G401.6 (cell line): ENCODE results near the gene HOXA13.

Experiments
- FAIRE-seq: peaks from 2 replicates; lab custom pipeline; 2012; peaks lifted over from hg19 to GRCh38; lab: Jason Lieb, UNC

Gene HOXA13

DNA sequence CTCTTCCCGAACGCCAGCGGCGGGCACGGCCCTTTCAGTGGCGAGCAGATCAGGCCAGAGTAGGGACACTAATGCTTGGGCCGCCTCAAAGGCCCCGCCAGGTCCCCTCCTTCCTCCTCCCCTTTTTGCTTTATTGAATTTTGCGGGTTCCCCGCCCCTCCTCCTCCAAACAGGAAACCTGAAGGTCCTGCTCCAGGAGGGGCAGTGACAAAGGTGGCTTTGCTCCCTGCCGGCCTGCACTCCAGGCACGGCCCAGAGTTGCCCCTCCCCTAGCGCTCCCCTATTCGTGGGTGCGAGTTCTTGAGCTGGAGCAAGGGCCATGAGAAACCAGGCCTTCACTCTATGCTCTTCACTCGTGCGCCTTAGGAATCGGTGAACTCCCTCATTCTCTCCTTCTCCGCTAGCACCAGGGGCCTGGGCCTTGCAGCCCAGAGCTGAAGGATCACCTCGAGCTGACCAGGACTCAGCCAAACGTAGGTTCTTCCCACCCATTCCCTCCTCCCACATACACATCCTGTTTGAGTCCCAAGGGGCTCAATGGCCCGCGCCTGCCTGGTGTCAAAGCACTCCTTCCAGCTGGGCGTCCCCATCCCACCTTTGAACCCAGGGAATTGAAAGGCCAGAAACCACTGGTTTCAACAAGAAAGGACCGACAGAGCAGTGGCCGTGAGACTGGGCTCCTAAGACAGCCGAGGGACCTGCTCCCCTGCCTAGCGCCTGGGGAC lies 51.7 kb downstream of the HOXA13 start:
- FAIRE-seq, result no peak

- FAIRE-seq, result no peak
Observed at GRCh38 chr7:27147199-27148030, 52.5 kb downstream of the HOXA13 start, which contains the start of gene HOXA6. Gene HOXA6 (minus strand): TSS chr7:27147774. CDS start chr7:27147749, 25 bp downstream.

DNA sequence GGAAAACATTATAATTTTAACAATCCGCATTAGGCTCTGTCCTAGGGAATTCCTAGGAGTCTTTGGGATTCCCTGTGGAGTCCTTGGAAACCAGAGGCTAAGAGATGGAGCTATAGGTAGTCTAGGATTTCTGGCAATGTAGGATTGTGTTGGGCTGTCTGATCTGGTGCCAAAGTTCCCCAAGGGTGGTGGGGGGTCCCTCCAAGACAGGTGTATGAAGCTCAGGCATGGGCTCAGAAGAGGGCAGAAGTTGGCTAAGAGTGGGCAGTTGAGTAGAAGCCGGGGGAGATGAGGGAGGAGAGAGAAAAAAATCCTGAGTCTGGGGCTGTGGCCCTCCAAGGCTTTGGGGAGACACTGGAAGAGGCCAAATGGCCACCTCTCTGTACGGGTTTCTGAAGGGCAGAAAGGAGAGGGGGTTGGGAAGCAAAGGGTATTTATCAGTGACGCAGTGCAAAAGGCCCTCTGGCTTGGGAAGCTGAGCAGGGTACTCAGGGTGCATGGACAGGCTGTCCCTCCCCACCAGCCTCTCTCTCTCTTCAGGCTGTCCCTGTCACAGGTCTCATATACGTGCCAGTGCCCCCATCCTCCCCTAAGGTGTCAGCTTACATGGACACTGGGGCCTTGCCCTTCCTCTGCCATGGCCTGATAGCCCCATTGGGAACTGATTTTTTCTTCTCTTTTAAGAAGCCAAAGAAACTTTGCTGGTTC lies 53.2 kb downstream of the HOXA13 start:
- no peak for FAIRE-seq

GRCh38 chr7:27145914-27146412 lies 53.9 kb downstream of the HOXA13 start:
- FAIRE-seq, result no peak

GRCh38 chr7:27145165-27145913 lies 54.6 kb downstream of the HOXA13 start:
- FAIRE-seq, result no peak

DNA sequence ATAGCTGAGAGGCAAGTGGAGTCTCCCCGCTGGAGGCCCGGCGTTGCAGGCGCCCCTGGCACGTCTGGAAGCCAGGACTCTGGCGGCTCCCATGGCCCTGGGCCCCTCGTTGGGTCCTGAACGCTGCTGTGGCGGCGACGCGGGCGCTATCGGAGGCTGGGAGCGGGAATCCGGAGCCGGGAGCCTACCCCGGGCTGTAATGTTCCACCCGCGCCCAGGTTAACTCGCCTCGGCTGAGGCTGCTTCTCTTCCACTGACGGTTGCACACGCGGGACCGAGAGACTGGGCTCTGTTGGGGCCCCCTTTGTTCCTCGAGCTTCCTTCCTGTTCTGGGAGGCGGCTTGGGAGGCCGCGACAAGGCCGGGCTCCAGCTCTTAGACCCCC lies 55.1 kb downstream of the HOXA13 start:
- FAIRE-seq, result no peak
